GM21526 (cell line): Measurements from ENCODE around the gene TASP1.
"Not testable (repeated sequence)": the region's sequence is repeated elsewhere in the genome, so short reads cannot be mapped to it uniquely, and the experiment has no call there.

Experiments used
- ATAC-seq: cut with Tn5 transposase; IDR thresholded peaks from one replicate; pipeline ENCODE4 v1.9.1; 2021; ENCODE audit warnings: moderate library complexity; ENCODE audit not compliant: unreplicated experiment, low FRiP score

Gene TASP1

DNA sequence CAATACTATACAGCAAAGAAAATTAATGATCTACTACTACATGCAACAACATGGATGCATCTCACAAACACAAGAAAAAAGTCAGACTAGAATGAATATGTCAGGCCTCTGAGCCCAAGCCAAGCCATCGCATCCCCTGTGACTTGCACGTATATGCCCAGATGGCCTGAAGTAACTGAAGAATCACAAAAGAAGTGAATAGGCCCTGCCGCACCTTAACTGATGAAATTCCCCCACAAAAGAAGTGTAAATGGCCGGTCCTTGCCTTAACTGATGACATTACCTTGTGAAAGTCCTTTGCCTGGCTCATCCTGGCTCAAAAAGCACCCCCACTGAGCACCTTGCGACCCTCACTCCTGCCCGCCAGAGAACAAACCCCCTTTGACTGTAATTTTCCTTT is 280.9 kb downstream of the TASP1 start:
- not testable (repeated sequence) for ATAC-seq

- no peak for ATAC-seq
These were observed 282.1 kb downstream of the TASP1 start for GRCh38 chr20:13356591-13356990.

DNA sequence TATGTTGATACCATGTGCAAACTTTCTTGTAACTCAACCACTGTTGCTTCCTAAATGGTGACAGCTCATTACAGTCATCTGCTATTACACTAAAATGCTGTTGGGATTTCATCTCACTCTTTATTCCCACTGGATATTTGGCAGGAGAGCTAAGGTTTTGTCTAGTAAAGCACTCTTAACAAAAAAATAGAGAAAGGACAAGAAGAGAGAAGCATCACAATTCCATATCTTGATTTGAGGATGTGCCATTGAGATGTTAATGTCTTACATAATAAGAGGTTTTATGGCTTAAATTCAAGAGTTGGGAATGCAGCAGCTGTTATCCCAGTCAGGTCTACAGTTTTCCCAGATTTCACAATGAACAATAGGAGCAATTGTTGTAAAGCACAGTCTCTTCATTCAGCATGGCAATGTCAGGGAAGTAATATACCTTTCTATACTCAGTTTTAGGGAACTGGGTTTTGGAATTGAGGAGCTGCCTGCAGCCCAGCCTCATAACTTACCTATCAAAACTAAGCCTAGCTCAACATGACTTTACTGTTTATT is 282.7 kb downstream of the TASP1 start:
- ATAC-seq, result no peak

GRCh38 chr20:13355411-13355810 is 283.3 kb downstream of the TASP1 start:
- no peak for ATAC-seq

DNA sequence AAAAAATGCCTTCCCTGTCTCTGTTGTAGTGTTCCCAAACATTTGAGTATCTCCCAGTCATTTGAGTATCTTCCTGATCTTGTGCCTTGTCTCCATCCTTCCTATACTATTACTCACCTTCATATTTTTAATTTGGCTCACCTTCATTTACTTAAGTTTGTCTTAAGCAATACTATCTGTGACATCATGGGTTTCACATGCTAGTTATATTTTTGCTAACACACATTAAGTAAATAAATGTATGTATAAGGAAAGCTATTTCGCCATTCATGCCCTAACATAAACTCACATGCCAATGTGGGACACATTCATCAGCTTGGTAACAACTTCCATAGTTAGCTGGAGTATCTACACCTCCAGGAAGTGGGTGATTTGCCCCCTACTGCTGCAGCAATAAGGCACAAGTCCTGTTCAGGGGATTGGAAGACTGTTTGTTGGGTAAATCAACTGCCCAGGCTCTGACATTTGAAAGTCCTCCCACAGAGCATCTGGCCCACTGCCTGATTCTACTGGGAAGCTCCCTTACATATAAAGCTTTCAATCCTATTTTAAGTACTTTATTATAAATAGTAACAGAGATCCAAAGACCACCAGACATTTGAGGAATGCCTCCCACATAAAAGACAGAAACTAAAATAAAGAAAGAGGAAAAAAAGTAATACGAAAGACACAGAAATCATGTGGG is 285.3 kb downstream of the TASP1 start:
- ATAC-seq, result no peak

- no peak for ATAC-seq
These were observed 289.5 kb downstream of the TASP1 start for GRCh38 chr20:13349235-13349604.

DNA sequence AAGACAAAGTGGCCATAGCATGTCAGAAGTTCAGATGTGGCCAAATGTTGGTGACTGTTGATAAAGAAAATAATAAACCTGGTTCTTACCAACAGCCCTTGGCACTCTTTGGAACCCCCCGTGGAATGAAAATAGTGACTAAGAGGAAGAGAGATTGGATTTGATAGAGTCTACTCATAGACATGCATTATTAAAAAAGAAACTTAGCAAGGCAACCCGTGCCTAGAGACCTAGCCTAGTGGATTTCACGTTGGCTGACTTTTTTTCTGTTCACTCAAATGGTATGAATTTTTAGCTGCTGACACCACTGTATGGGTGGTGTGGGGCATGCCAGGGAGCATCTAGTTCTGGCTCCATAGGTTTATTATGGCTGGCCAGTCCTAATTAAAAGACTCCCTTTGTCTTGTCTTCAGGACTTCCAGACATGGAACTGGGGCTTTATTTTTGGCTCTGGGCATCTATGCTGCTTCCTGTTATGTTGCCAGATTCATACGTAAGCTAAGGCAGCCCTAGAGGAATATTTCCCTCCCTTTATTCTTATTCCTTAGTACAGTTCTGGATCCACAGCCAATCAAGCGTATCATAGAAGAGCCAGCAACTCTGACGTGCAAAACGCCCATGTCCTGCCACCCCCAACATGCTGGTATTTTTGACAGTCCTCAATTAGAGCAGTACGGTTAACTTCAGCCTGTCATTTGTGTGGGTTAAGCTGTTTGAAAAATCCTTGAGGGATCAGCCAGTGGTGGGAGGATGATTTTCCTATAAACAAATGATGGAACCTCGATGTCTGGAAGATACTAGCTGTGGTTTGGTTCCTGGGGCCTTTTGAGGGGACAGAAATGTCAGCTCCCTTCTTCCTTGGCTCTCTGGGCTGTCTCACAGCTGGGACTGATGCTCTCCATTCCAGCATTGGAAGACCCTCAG is 290.2 kb downstream of the TASP1 start:
- no peak for ATAC-seq

DNA sequence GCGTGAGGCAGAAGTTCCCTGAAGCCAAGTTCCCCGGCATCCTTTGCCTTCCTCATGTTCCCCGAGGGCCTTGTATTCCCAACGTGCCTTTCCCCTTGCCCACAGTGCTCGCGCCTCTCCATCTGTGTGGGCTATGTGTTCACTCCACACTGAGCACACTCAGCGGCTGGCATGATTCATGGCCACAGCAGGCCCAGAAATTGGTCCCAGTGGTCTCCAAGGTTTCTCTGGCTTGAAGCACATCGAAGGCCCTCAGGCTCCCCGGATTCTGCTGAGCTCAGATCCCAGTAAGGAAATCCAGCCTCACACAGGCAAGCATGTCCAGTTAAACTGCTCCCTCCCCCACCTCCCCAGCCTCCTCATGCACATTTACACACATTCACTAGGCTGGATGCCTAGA is 294.1 kb downstream of the TASP1 start:
- ATAC-seq, result no peak

- no peak for ATAC-seq
These were observed 296.1 kb downstream of the TASP1 start for GRCh38 chr20:13342469-13343242.

DNA sequence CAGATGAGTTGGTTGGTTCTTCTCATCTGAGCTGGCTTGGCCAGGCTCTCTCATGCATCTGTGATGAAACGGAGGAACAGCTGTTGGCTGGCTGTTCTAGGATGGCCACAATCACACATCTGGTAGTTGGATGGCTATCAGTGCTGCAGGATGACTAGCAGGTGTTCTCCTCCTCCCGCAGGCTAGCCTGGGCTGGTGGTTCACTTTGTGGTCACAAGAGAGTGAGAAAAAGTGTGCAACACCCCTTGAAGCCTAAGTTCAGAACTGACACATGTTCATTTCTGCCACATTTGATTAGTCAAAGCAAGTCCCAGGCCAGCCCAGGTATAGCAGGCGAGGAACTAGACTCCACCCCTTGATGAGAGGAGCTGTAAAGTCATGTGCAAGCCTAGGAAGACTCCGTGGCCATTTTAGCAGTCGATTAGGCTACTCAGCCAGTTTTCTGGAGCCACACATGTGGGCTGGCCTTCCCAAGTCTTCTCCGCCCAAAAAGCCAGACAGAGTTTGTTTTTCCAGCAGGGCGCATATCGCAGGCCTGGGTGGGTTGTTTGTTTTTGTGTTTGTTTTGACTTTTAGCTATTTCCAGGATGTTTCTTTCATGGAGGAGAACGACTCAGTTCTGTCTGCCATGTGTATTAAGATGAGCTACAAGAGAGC is 296.9 kb downstream of the TASP1 start:
- ATAC-seq, result no peak

DNA sequence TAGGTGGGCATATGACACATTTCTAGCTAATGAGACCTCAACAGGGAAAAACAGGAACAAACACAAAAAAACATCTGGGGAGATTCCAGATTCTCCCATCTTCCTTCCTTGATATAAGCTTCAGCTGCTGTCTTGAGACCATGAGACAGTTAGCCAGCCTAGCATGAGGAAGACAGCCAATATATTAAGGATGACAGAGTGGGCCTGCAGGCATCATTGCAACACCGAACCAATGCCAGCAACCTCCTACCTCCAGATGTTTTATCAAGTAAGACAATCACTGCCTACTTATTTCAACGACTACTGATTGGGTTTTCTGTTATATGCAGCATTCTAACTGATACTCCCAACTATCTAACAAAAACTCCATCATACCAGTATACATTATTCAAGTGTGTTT is 298.6 kb downstream of the TASP1 start:
- no peak for ATAC-seq
